GM23338 (cell line): Measurements from ENCODE around the gene OBSCN. TPM values are rescaled to one million over a fixed set of nuclear protein-coding genes. Genes with fewer than 3 reads are reported as not detected.

Experiments used
- ATAC-seq: fragments of 200-7000 bp; cut with Tn5 transposase; 3 replicates; pipeline ENCODE4 v1.9.1; 2020
- DNase-seq: peaks from one replicate; pipeline ENCODE4 v3.0.0-alpha.2; 2015; ENCODE audit warnings: low spot score
- H2AFZ ChIP-seq: fragments of 200-600 bp; sonication (generic); 2 replicates; pipeline ENCODE4 v1.8.0; 2016; ENCODE audit warnings: antibody characterized with exemption, mild to moderate bottlenecking, moderate library complexity
- H3F3A ChIP-seq: fragments of 200-600 bp; sonication (generic); replicated peaks from 2 replicates; pipeline ENCODE4 v1.8.0; 2017; ENCODE audit warnings: antibody characterized with exemption, mixed run types, low read depth
- H3K27ac ChIP-seq: fragments of 200-600 bp; sonication (generic); 2 replicates; pipeline ENCODE4 v1.6.1; 2016; ENCODE audit warnings: low read depth
- H3K27me3 ChIP-seq: fragments of 200-600 bp; sonication (generic); 2 replicates; pipeline ENCODE4 v1.8.0; 2016; ENCODE audit warnings: mild to moderate bottlenecking, mixed run types, moderate library complexity; ENCODE audit not compliant: insufficient read depth
- H3K36me3 ChIP-seq: fragments of 200-600 bp; sonication (generic); 2 replicates; pipeline ENCODE4 v1.8.0; 2016; ENCODE audit warnings: mild to moderate bottlenecking; ENCODE audit not compliant: insufficient read depth
- H3K4me1 ChIP-seq: fragments of 200-600 bp; sonication (generic); 2 replicates; pipeline ENCODE4 v1.8.0; 2016; ENCODE audit warnings: mild to moderate bottlenecking, moderate library complexity; ENCODE audit not compliant: insufficient read depth
- H3K4me2 ChIP-seq: fragments of 200-600 bp; sonication (generic); 2 replicates; pipeline ENCODE4 v1.7.1; 2017; ENCODE audit warnings: mixed run types
- H3K4me3 ChIP-seq: fragments of 200-600 bp; sonication (generic); 2 replicates; pipeline ENCODE4 v1.6.1; 2016; ENCODE audit warnings: mixed run types
- H3K79me2 ChIP-seq: fragments of 200-600 bp; sonication (generic); replicated peaks from 2 replicates; pipeline ENCODE4 v1.8.0; 2017; ENCODE audit warnings: mild to moderate bottlenecking; ENCODE audit not compliant: insufficient read depth
- H3K9me2 ChIP-seq: fragments of 200-600 bp; sonication (generic); 2 replicates; pipeline ENCODE4 v1.8.0; 2017; ENCODE audit not compliant: insufficient read depth
- H4K20me1 ChIP-seq: fragments of 200-600 bp; sonication (generic); replicated peaks from 2 replicates; pipeline ENCODE4 v1.8.0; 2017; ENCODE audit warnings: mild to moderate bottlenecking; ENCODE audit not compliant: insufficient read depth
- H3K27ac Mint-ChIP-seq: 2 replicates; pipeline ENCODE4 v1.8.0; 2020; ENCODE audit warnings: inconsistent platforms, mild to moderate bottlenecking, moderate library complexity, mixed read lengths
- H3K27me3 Mint-ChIP-seq: 3 replicates; pipeline ENCODE4 v1.8.0; 2022; ENCODE audit warnings: low read depth, mild to moderate bottlenecking, moderate library complexity, mixed read lengths, inconsistent platforms; ENCODE audit not compliant: insufficient read depth, poor library complexity
- H3K36me3 Mint-ChIP-seq: 3 replicates; pipeline ENCODE4 v1.8.0; 2021; ENCODE audit warnings: low read depth, mild to moderate bottlenecking, inconsistent platforms, moderate library complexity, mixed read lengths
- H3K4me1 Mint-ChIP-seq: 3 replicates; pipeline ENCODE4 v1.8.0; 2020; ENCODE audit warnings: mild to moderate bottlenecking, inconsistent platforms, mixed read lengths
- H3K4me3 Mint-ChIP-seq: 3 replicates; pipeline ENCODE4 v1.8.0; 2021; ENCODE audit warnings: moderate library complexity, mild to moderate bottlenecking, inconsistent platforms, mixed read lengths
- H3K9me3 Mint-ChIP-seq: 3 replicates; pipeline ENCODE4 v1.8.0; 2020; ENCODE audit warnings: moderate library complexity, mild to moderate bottlenecking, inconsistent platforms, mixed read lengths
- CREB1 ChIP-seq: fragments of 250-450 bp; sonication (Bioruptor Pico); IDR thresholded peaks from 2 replicates; pipeline ENCODE4 v1.5.0; 2020; ENCODE audit warnings: low read depth, mild to moderate bottlenecking, moderate library complexity
- EZH2 ChIP-seq: fragments of 200-600 bp; sonication (generic); IDR thresholded peaks from one replicate; pipeline ENCODE4 v1.8.0; 2017; ENCODE audit warnings: antibody characterized with exemption, mild to moderate bottlenecking, low read depth; ENCODE audit not compliant: unreplicated experiment
- EZH2phosphoT487 ChIP-seq: fragments of 200-600 bp; sonication (generic); IDR thresholded peaks from one replicate; pipeline ENCODE4 v1.8.1; 2018; ENCODE audit warnings: antibody characterized with exemption; ENCODE audit not compliant: unreplicated experiment
- JUNB ChIP-seq: IDR thresholded peaks from one replicate; pipeline ENCODE4 v1.6.1; 2016; ENCODE audit warnings: antibody characterized with exemption; ENCODE audit not compliant: unreplicated experiment
- NANOG ChIP-seq: IDR thresholded peaks from 2 replicates; pipeline ENCODE4 v1.6.1; 2016; ENCODE audit warnings: antibody characterized with exemption, borderline replicate concordance
- POLR2AphosphoS5 ChIP-seq: IDR thresholded peaks from 2 replicates; pipeline ENCODE4 v1.6.1; 2016; ENCODE audit warnings: antibody characterized with exemption, low read depth
- ZNF114 ChIP-seq: fragments of 250-450 bp; sonication (Bioruptor Pico); IDR thresholded peaks from 2 replicates; pipeline ENCODE4 v1.5.0; 2020; ENCODE audit warnings: mild to moderate bottlenecking, moderate library complexity
- polyA plus RNA-seq: library from polyadenylated mRNA; unstranded; fragments of >200 nt; fragmentation: Nextera tagmentation; extraction: Ambion mirVana; gene quantifications from 2 replicates; pipeline ENCODE4 v1.2.1, GENCODE V29; 2016
- total RNA-seq: library from RNA; depleted of rRNA; stranded (reverse); fragments of >200 nt; shearing (Covaris generic); gene quantifications from 2 replicates; pipeline ENCODE4 v1.2.3, GENCODE V29; 2014
- TF ChIP-seq, protein P1 (sequence below): fragments of 250-450 bp; sonication (Bioruptor Pico); IDR thresholded peaks from 2 replicates; pipeline ENCODE4 v1.5.0; 2020; ENCODE audit warnings: mild to moderate bottlenecking, moderate library complexity
- TF ChIP-seq, protein P2 (sequence below): IDR thresholded peaks from 2 replicates; pipeline ENCODE4 v1.6.1; 2016; ENCODE audit warnings: antibody characterized with exemption

OBSCN gene
- total and polyA plus RNA-seq, 2 experiments from 2014 or later: 8.4 to 38.5 TPM

DNA sequence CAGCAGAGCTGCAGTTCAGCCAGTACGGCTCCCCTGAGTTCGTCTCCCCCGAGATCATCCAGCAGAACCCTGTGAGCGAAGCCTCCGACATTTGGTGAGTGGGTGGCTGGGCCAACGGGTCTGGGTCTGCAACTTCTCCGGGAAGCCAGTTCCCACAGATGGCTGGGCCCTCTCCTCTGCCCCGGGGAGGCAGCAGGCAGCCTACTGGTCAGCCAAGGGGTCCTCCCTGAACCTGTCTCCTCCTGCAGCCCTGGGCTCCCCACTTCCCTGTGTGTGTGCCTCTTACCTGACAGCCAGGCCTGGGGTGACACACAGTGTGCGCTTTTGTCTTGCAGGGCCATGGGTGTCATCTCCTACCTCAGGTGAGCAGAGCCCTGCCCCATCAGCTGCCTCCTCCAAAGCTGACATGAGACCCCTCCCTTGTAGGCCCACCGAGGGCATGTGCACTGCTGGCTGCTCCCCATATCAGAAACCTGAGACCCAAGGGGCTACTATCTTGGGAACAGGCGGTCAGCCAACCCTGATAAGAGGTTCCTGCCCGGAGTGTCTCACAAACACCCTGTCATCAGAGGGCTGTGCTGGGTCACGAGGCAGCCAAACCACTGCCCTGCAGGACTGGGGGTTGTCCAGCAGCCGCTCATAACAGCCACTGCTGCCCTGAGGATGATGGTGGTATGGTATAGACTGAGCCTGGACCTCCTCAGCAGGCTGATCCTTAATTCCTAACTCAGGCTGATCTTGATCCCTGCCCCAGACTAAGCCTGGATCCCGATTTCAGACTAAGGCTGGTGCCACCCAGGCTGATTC lies 161.2 kb downstream of the OBSCN start:
- peaks cover 5% of the 10 kb centered on the region; the same call in 1 of the 3 replicates for H3K4me1 Mint-ChIP-seq
- no peak overlapping the region for H2AFZ ChIP-seq
- no peaks in the 10 kb centered on the region for H3F3A ChIP-seq
- ATAC-seq: no peak
- no peak overlapping the region for H3K27ac ChIP-seq
- no peaks in the 10 kb centered on the region for H3K9me3 Mint-ChIP-seq
- no peaks in the 10 kb centered on the region for H4K20me1 ChIP-seq
- H3K79me2 ChIP-seq: no peaks in the 10 kb centered on the region
- no peaks in the 10 kb centered on the region for H3K9me2 ChIP-seq
- H3K4me1 ChIP-seq: no peaks in the 10 kb centered on the region
- no peaks in the 10 kb centered on the region for H3K27me3 ChIP-seq
- H3K4me2 ChIP-seq: no peak overlapping the region
- TF ChIP-seq, protein P1, sequence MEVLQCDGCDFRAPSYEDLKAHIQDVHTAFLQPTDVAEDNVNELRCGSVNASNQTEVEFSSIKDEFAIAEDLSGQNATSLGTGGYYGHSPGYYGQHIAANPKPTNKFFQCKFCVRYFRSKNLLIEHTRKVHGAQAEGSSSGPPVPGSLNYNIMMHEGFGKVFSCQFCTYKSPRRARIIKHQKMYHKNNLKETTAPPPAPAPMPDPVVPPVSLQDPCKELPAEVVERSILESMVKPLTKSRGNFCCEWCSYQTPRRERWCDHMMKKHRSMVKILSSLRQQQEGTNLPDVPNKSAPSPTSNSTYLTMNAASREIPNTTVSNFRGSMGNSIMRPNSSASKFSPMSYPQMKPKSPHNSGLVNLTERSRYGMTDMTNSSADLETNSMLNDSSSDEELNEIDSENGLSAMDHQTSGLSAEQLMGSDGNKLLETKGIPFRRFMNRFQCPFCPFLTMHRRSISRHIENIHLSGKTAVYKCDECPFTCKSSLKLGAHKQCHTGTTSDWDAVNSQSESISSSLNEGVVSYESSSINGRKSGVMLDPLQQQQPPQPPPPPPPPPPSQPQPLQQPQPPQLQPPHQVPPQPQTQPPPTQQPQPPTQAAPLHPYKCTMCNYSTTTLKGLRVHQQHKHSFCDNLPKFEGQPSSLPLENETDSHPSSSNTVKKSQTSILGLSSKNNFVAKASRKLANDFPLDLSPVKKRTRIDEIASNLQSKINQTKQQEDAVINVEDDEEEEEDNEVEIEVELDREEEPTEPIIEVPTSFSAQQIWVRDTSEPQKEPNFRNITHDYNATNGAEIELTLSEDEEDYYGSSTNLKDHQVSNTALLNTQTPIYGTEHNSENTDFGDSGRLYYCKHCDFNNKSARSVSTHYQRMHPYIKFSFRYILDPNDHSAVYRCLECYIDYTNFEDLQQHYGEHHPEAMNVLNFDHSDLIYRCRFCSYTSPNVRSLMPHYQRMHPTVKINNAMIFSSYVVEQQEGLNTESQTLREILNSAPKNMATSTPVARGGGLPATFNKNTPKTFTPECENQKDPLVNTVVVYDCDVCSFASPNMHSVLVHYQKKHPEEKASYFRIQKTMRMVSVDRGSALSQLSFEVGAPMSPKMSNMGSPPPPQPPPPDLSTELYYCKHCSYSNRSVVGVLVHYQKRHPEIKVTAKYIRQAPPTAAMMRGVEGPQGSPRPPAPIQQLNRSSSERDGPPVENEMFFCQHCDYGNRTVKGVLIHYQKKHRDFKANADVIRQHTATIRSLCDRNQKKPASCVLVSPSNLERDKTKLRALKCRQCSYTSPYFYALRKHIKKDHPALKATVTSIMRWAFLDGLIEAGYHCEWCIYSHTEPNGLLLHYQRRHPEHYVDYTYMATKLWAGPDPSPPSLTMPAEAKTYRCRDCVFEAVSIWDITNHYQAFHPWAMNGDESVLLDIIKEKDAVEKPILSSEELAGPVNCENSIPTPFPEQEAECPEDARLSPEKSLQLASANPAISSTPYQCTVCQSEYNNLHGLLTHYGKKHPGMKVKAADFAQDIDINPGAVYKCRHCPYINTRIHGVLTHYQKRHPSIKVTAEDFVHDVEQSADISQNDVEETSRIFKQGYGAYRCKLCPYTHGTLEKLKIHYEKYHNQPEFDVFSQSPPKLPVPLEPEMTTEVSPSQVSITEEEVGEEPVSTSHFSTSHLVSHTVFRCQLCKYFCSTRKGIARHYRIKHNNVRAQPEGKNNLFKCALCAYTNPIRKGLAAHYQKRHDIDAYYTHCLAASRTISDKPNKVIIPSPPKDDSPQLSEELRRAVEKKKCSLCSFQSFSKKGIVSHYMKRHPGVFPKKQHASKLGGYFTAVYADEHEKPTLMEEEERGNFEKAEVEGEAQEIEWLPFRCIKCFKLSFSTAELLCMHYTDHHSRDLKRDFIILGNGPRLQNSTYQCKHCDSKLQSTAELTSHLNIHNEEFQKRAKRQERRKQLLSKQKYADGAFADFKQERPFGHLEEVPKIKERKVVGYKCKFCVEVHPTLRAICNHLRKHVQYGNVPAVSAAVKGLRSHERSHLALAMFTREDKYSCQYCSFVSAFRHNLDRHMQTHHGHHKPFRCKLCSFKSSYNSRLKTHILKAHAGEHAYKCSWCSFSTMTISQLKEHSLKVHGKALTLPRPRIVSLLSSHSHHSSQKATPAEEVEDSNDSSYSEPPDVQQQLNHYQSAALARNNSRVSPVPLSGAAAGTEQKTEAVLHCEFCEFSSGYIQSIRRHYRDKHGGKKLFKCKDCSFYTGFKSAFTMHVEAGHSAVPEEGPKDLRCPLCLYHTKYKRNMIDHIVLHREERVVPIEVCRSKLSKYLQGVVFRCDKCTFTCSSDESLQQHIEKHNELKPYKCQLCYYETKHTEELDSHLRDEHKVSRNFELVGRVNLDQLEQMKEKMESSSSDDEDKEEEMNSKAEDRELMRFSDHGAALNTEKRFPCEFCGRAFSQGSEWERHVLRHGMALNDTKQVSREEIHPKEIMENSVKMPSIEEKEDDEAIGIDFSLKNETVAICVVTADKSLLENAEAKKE (CRISPR knock-in tag): no peak
- TF ChIP-seq, protein P2, sequence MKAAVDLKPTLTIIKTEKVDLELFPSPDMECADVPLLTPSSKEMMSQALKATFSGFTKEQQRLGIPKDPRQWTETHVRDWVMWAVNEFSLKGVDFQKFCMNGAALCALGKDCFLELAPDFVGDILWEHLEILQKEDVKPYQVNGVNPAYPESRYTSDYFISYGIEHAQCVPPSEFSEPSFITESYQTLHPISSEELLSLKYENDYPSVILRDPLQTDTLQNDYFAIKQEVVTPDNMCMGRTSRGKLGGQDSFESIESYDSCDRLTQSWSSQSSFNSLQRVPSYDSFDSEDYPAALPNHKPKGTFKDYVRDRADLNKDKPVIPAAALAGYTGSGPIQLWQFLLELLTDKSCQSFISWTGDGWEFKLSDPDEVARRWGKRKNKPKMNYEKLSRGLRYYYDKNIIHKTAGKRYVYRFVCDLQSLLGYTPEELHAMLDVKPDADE: no peak
- TF ChIP-seq EZH2phosphoT487 (no peak), JUNB (no peak), ZNF114 (CRISPR knock-in tag) (no peak), CREB1 (no peak), EZH2 (no peak), POLR2AphosphoS5 (no peak), NANOG (no peak)
- H3K4me3 Mint-ChIP-seq: no peak overlapping the region
- DNase-seq: no peak
- H3K27me3 Mint-ChIP-seq: peaks cover 5% of the 10 kb centered on the region
- no peaks in the 10 kb centered on the region for H3K36me3 ChIP-seq
- no peak overlapping the region for H3K27ac Mint-ChIP-seq
- H3K36me3 Mint-ChIP-seq: no peaks in the 10 kb centered on the region
- H3K4me3 ChIP-seq: no peak overlapping the region
